SH-SY5Y (cell line): ENCODE measurements around the gene ISOC2.

ENCODE experiments used
- GATA2 ChIP-seq: IDR thresholded peaks from 2 replicates; pipeline ENCODE4 v1.6.1; 2011; ENCODE audit warnings: mild to moderate bottlenecking, low read depth, low read length
- GATA3 ChIP-seq: IDR thresholded peaks from 2 replicates; pipeline ENCODE4 v1.6.1; 2011; ENCODE audit warnings: low read depth, mild to moderate bottlenecking, low read length, moderate library complexity

DNA sequence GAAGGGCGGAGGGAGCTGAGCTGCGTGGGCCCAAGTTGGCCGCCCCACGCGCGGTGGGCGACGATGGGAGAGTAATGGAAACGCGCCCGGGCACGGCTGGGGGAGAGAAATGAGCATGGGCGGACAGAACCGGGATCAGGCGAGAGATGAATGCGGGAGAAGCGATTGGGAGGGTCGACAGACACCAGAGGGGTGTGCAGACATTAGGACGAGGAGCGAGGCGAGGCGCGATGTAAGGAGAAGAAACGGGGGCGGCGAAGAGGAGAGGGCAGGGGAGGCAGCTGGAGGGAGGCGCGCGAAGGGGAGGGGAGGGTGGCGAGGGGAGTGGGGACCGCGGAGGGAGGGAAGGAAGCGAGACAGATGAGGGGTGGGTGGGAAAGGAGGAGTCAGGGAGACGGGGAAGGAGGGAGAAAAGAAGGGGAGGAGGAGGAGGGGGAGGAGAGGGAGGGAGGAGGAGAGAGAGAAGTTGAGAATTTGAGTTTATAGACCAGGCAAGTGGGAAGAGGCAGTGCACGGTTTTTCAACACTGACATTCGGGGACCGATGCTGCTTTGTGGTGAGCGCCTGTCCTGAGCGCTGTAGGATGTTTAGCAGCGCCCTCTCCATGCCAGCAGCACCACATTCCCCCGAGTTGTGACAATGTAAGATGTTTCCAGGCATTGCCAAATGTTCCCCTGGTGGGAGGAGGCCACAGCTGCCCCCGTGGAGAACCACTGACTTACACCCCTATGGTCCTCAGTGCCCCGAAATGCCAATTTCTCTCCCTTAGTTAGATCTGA is 18.2 kb downstream of the ISOC2 start, which contains the start of gene SHISA7:
- TF ChIP-seq GATA3 (no peak), GATA2 (no peak)
